RWPE1 (cell line): ENCODE results near the gene SPEM3.

Experiments
- CTCF ChIA-PET: fragments of 350-600 bp; sonication (Branson Sonifier 250); formaldehyde crosslinking; extraction: SDS; loops from one replicate; lab custom pipeline; 2021; lab: Yijun Ruan, JAX
- POLR2A ChIA-PET: fragments of 400-600 bp; formaldehyde crosslinking; extraction: SDS; loops from one replicate; lab custom pipeline; 2020; ENCODE audit warnings: antibody characterized with exemption; ENCODE audit not compliant: low non-redundant PET; lab: Yijun Ruan, JAX
- DNase-seq: peaks from one replicate; pipeline ENCODE4 v3.0.0; 2012; ENCODE audit warnings: low spot score
- H3K27ac ChIP-seq: fragments of 450-650 bp; 2 replicates; pipeline ENCODE4 v1.5.1; 2017
- TF ChIP-seq, protein P1 (sequence below): fragments of 450-650 bp; conservative IDR thresholded peaks from 2 replicates; pipeline ENCODE4 v1.5.1; 2017; ENCODE audit warnings: low read depth, mild to moderate bottlenecking

SPEM3 gene

GRCh38 chr17:7392696-7393612 lies 35.7 kb upstream of the SPEM3 start:
- no peak for DNase-seq
- ChIA-PET CTCF (interaction anchor here (0.7 kb wide), 1 partner anchor 37 kb away, joined by 4 read pairs; no protein-coding TSS in a partner anchor), POLR2A (no interaction called here)
- H3K27ac ChIP-seq = peak overlapping the region; percentile 93
- TF ChIP-seq, protein P1, sequence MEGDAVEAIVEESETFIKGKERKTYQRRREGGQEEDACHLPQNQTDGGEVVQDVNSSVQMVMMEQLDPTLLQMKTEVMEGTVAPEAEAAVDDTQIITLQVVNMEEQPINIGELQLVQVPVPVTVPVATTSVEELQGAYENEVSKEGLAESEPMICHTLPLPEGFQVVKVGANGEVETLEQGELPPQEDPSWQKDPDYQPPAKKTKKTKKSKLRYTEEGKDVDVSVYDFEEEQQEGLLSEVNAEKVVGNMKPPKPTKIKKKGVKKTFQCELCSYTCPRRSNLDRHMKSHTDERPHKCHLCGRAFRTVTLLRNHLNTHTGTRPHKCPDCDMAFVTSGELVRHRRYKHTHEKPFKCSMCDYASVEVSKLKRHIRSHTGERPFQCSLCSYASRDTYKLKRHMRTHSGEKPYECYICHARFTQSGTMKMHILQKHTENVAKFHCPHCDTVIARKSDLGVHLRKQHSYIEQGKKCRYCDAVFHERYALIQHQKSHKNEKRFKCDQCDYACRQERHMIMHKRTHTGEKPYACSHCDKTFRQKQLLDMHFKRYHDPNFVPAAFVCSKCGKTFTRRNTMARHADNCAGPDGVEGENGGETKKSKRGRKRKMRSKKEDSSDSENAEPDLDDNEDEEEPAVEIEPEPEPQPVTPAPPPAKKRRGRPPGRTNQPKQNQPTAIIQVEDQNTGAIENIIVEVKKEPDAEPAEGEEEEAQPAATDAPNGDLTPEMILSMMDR = no peak

DNA sequence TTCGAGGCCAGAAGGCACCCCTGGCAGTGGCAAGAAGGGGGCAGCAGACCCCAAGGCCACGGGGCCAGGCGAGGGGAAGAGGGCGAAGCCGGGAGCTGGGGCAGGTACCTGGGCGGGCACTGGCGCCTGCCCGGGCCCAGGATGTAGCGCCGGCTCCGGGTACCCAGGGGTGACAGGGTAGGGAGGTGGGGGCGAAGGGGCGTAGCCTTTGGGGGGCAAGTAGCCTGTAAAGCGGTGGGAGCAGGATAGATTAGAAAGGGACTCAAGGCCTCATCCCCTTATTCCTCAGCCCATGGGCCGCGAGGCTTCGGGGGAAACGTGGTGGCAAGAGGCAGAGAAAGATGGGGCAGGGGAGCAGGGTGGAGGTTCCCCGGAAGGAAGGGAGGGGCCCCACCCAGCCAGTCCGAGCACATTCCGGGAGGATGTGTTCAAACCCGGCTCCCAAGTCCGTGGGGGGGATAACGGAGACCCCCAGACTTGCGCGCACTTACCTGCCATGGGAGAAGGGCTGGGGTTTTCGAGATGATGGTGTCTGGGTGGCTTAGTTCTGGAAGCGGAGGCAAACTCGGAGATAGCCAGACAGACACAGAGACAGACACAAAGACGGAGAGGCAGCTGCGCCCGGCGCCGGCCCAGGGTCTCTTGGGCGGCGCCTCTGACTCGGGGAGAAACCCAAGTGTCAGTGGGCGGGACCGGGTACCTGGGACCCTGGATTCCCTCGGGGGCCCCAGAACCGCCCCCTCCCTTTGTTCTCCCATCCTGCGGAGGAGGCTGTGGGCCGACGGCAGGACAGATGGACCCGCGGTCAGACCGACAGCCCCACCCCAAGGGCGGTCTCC lies 34.8 kb upstream of the SPEM3 start:
- H3K27ac ChIP-seq = peak overlapping the region; percentile 93
- POLR2A ChIA-PET = interaction anchor here (0.6 to 1.3 kb wide), 4 partner anchors 10 to 42 kb away, joined by 3 to 13 read pairs (median 4); partner anchors contain the start of genes TMEM256 and TMEM95
- DNase-seq = peak; percentile 57
- TF ChIP-seq, protein P1 = no peak
- CTCF ChIA-PET = interaction anchor here (0.7 to 2.3 kb wide), 3 partner anchors 32 to 43 kb away, joined by 3 to 7 read pairs (median 4); no protein-coding TSS in a partner anchor

DNA sequence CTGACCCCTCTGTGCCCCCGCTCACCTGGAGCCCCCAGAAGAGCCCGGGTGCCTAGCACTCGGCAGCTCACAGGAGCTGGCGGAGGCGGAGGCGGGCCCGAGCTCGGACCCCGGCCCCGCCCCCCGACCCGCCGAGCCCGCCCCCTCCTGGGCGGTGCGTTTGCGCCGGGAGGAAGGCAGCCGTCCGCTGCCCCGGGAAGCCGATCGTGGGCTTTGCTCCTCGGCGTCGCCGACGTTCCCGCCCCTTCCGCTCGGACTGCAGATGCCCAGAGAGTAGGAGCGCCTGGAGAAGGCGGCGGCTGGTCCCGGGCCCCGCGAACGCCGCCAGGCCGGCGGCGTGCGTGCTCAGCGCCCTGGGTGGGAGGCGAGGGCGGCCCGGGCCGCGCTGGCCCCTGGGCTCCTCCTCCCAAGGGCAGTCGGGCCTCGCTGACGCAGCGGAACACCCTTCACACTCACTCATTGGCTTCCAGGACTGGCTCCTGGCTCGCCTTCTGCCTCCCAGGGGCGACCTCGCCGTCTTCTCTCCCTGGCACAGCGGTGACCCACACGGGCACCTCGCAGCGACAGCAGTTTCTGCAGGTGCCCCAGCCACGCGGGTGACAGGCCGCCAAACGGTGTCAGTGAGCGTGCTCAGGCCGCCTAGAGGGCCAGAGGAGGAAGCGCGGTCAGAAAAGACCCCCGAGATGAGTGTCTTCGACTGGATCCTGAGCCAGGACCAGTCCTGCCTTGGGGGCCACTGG lies 34.0 kb upstream of the SPEM3 start, which contains the start of gene PLSCR3:
TSS of gene PLSCR3 (minus strand) at position 74 of the 740 bp plus-strand sequence. CDS start 415 bp downstream, outside the sequence.
- TF ChIP-seq, protein P1 = peak; percentile 17; the same call in 1 of the 2 replicates
- H3K27ac ChIP-seq = peak within 1 kb of the TSS; percentile 93
- ChIA-PET CTCF (interaction anchor here (1.0 to 2.3 kb wide), 2 partner anchors 33 to 42 kb away, joined by 3 to 7 read pairs; no protein-coding TSS in a partner anchor), POLR2A (interaction anchor here (0.6 to 1.3 kb wide), 4 partner anchors 9 to 42 kb away, joined by 3 to 13 read pairs (median 4); partner anchors contain the start of genes TMEM256 and TMEM95)
- peak; percentile 79 for DNase-seq

DNA sequence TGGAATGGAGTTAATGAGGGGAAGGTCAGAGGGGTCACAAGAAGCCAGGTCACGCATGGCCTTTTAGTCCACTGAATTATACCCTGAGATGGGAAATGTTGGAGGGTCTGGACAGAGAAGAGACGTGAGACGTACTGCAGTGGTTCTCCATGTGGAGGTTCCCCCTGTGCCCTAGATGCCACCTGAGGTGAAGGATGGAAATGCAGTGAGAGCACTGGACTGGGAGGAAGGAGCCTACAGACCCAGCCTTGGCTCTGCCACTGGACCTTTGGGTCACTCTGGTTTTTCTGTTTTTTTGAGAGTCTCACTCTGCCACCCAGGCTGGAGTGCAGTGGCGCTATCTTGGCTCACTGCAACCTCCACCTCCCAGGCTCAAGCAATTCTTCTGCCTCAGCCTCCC lies 32.5 kb upstream of the SPEM3 start:
- POLR2A ChIA-PET = no interaction called here
- CTCF ChIA-PET = no interaction called here
- TF ChIP-seq, protein P1 = no peak
- DNase-seq = no peak
- H3K27ac ChIP-seq = peak overlapping the region; percentile 19; the same call in 1 of the 2 replicates

DNA sequence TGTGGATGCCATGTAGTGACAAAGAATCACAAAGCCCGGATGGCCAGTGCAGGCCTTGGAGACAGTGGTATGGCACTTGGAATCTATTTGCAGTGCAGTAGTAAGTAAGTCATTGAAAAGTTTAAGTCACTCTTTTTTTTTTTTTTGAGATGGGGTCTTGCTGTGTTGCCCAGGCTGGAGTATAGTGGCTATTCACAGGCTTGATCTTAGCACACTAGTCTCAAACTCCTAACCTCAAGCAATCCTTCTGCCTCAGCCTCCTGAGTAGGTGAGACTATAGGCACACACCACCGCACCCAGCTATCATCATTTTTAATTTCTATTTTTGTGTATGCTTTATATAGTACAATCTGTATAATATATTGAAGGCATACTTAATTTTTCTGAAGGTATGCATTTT lies 30.0 kb upstream of the SPEM3 start:
- CTCF ChIA-PET = no interaction called here
- POLR2A ChIA-PET = no interaction called here
- TF ChIP-seq, protein P1 = no peak
- no peak for DNase-seq
- H3K27ac ChIP-seq = no peak overlapping the region
